Measurements from ENCODE around the gene LIG1.

- TF ChIP-seq CTCF (IDR thresholded peaks at IDR 0.05) = no peak
- no peak for TF ChIP-seq POLR2A (IDR thresholded peaks at IDR 0.05)
- TF ChIP-seq POLR2AphosphoS5 (IDR thresholded peaks at IDR 0.05) = no peak
- TF ChIP-seq EP300 (IDR thresholded peaks at IDR 0.05) = no peak
These were observed 16.1 kb downstream of the LIG1 start for GRCh38 chr19:48154003-48154402.

Measured in sigmoid colon (tissue), 4 donors.